ENCODE data around the gene DNAH10. TPM values are rescaled to one million over a fixed set of nuclear protein-coding genes. Genes with fewer than 3 reads are reported as not detected.

The DNAH10 gene
- total and polyA plus RNA-seq, 2 of the 4 experiments (the other 2 are of a cell fraction): 0.18 to 0.22 TPM

GRCh38 chr12:123773375-123773774 is 11.3 kb downstream of the DNAH10 start:
- dilution Hi-C loops (cut with HindIII; ENCODE audit: low sequenced_read_pairs, unreplicated experiment): no loop called here
- BruUV-seq (replicated peaks): no TSS peak

More at GRCh38 chr12:123773375-123773774, 11.3 kb downstream of the DNAH10 start:
- no peak overlapping the region for H2BK20ac ChIP-seq (ENCODE audit: low read depth, low read length)
- no peak overlapping the region for H3K4me3 ChIP-seq (ENCODE audit: insufficient read depth, low read depth, low read length)
- H2BK120ac ChIP-seq (ENCODE audit: low read depth, low read length): no peak overlapping the region
- peaks cover 29% of the 10 kb centered on the region for H3K27me3 ChIP-seq (ENCODE audit: control insufficient read depth, insufficient read depth, low read length)
- peaks cover 5% of the 10 kb centered on the region for H3K9me3 ChIP-seq (ENCODE audit: control insufficient read depth, insufficient read depth, low read length)
- no peak overlapping the region for H2BK5ac ChIP-seq (ENCODE audit: low read depth, low read length, poor library complexity, severe bottlenecking)
- H3K4me1 ChIP-seq (ENCODE audit: control insufficient read depth, insufficient read depth, low read length): no peaks in the 10 kb centered on the region
- H3K79me1 ChIP-seq (ENCODE audit: low read depth in 1 of 2, low read length in 2 of 2): no peaks in the 10 kb centered on the region
- no peak overlapping the region for H3K4me2 ChIP-seq (ENCODE audit: low read depth, low read length)
- ChIA-PET CTCF (no interaction called here), POLR2A (ENCODE audit: unreplicated experiment) (no interaction called here)
- no peak overlapping the region for H2AK9ac ChIP-seq (replicated peaks; ENCODE audit: low read depth, low read length, poor library complexity)
- no peak for DNase-seq
- no peak overlapping the region for H3K27ac ChIP-seq (ENCODE audit: insufficient read depth, low read length)
- H3K9me1 ChIP-seq (ENCODE audit: insufficient read depth, low read length): no peaks in the 10 kb centered on the region
- H4K8ac ChIP-seq (ENCODE audit: low read depth in 2 of 2, low read length in 2 of 2): no peak overlapping the region
- H3K18ac ChIP-seq (ENCODE audit: low read depth, low read length): no peak overlapping the region
- H4K5ac ChIP-seq (ENCODE audit: low read depth, low read length): no peak overlapping the region
- in situ Hi-C loops (cut with MboI; ENCODE audit: low sequenced_read_pairs): no loop called here
- no peak overlapping the region for H3K14ac ChIP-seq (replicated peaks; ENCODE audit: low read depth, low read length)
- H2BK15ac ChIP-seq (ENCODE audit: low read depth, low read length): no peak overlapping the region
- H2AFZ ChIP-seq (replicated peaks; ENCODE audit: low read length, poor library complexity): no peak overlapping the region
- no peak overlapping the region for H3K23ac ChIP-seq (ENCODE audit: low read depth, low read length)
- no peak overlapping the region for H2AK5ac ChIP-seq (ENCODE audit: low read depth, low read length)
- no peak overlapping the region for H3K56ac ChIP-seq (ENCODE audit: extremely low read depth, insufficient read depth, low read length)
- no peaks in the 10 kb centered on the region for H3K36me3 ChIP-seq (ENCODE audit: control insufficient read depth, insufficient read depth, low read length)
- no peaks in the 10 kb centered on the region for H4K20me1 ChIP-seq (ENCODE audit: insufficient read depth, low read length)
- no peak overlapping the region for H4K91ac ChIP-seq (ENCODE audit: insufficient read depth, low read depth, low read length)
- ATAC-seq (ENCODE audit: low read depth): no peak
- no peak overlapping the region for H3K4ac ChIP-seq (ENCODE audit: low read depth, low read length)
- intact Hi-C loops (cut with micrococcal nuclease): no loop called here
- H3K9ac ChIP-seq (ENCODE audit: low read depth, low read length): no peak overlapping the region
- WGBS, 2 experiments (ENCODE audit: extremely low coverage in 2 of 2, insufficient read length in 1 of 2): no CpG with 5 or more reads among the region's 1 CpG
- TF ChIP-seq MAZ (IDR thresholded peaks at IDR 0.05; ENCODE audit: borderline replicate concordance, low read depth, low read length) (no peak), RFX5 (IDR thresholded peaks at IDR 0.05; ENCODE audit: low read depth, low read length) (no peak), FOS (IDR thresholded peaks at IDR 0.05; ENCODE audit: low read depth, low read length) (no peak), CEBPB (IDR thresholded peaks at IDR 0.05; ENCODE audit: low read depth, low read length) (no peak)
- TF ChIP-seq, protein P1, sequence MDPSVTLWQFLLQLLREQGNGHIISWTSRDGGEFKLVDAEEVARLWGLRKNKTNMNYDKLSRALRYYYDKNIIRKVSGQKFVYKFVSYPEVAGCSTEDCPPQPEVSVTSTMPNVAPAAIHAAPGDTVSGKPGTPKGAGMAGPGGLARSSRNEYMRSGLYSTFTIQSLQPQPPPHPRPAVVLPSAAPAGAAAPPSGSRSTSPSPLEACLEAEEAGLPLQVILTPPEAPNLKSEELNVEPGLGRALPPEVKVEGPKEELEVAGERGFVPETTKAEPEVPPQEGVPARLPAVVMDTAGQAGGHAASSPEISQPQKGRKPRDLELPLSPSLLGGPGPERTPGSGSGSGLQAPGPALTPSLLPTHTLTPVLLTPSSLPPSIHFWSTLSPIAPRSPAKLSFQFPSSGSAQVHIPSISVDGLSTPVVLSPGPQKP (IDR thresholded peaks at IDR 0.05; ENCODE audit: borderline replicate concordance, low read depth, low read length): no peak
